GM21515 (cell line): Measurements from ENCODE around the gene LRATD1.
A peak's percentile ranks its signal among the peaks of the same experiment; 100 is the strongest.

ENCODE experiments used
- ATAC-seq: cut with Tn5 transposase; IDR thresholded peaks from one replicate; pipeline ENCODE4 v1.9.1; 2021; ENCODE audit not compliant: unreplicated experiment

The LRATD1 gene

DNA sequence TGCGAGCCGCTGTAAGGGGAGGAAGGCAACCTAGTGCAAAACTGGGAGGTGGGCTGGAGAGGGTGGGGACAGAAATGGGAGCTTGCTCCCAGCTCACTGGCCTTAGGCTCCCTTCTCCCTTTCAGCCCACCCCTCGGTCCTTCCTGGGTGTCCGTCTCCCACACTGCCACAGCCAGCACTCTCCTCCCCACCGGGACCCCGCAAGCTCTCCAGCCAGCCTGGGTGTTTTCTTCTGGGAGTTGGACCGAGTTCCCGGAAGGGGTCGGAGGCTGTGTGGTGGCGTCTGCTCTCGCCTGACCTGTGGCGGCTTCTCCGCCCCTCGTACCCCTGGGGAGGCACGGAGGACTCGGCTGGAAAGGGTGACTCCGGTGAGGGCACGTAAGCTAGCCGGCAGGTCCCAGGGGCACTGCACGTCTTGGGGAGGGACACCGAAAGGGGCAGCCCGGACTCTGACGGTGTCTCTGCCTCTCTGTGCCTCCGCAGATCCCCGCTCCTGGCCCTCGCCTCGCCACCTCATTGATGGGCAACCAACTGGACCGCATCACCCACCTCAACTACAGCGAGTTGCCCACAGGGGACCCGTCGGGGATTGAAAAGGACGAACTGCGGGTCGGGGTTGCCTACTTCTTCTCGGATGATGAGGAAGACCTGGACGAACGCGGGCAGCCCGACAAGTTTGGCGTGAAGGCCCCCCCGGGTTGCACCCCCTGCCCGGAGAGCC lies 1.1 kb downstream of the LRATD1 start:
- ATAC-seq: no peak

DNA sequence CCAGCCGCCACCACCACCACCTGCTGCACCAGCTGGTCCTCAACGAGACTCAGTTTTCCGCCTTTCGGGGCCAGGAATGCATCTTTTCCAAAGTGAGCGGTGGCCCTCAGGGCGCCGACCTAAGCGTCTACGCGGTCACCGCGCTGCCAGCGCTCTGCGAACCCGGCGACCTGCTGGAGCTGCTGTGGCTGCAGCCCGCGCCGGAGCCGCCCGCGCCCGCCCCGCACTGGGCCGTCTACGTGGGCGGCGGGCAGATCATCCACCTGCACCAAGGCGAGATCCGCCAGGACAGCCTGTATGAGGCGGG lies 1.6 kb downstream of the LRATD1 start:
- no peak for ATAC-seq

DNA sequence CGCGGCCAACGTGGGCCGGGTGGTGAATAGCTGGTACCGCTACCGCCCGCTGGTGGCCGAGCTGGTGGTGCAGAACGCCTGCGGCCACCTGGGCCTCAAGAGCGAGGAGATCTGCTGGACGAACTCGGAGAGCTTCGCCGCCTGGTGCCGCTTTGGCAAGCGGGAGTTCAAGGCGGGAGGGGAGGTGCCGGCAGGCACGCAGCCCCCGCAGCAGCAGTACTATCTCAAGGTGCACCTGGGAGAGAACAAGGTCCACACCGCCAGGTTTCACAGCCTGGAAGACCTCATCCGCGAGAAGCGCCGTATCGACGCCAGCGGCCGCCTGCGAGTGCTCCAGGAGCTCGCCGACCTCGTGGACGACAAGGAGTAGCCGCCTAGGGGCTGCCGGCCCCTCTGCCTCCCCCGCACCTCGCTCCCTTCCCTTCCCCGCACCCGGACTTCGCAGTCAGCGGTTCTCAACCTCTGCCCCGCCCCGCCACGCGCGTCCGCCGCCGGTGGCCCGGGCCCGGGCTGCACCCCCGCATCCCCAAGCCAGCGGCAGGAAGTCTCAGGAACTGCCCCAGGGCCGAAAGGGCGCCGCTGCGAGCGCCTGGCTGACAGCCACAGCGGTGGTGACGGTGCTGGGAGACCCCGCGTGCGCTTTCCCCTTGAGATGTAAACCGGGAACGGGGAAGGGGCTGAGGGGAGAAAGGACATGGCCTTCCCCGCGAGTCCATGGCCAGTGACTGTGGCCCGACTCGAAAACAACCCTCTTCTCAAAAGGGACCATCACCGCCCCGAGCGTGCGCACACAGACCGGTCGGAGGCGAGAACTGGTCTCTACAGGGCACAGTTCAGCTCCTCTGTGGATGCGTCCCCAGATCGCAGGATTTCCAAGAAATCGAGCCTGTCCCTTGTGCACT lies 2.2 kb downstream of the LRATD1 start:
- no peak for ATAC-seq

DNA sequence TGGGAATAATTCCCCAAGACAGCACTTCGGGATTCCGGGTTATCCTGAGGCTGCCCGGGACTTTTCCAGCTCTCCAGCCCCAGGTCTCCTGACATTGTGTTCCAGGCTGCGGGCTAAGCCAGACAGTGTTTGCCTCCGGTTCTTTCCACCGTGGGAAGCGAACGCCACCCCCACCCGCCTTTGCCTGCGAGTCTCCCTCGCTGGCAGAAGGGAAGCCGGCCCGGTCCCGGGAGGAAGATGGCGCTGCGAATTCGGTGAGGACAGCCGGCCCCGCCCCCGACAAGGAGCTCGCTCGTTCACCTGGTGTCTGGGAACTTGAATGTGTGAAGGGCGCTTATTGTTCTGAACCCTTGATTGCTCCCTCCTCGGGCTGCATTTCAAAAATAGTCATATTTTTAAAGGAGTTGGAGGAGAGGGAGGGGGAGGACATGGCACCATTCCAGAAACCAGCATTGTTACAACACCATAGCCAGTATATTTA lies 2.9 kb downstream of the LRATD1 start:
- ATAC-seq: no peak

DNA sequence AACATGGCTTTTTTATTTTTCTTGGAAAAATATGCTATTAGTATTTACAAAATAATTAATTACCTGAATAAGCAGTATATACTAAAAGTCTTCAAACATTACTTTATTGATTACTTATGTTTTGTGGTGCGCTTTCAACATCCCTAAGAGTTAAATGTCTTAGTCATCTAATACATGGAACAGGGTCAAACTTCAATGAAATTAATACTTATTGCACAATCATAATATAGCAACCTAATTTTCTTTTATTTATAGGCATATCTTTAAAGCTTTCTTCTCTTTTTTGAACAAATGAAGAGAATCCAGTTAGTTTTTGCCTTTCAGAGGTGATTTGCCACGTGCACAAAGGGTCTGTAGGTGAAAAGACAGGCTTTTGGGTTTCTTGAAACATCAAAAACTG lies 6.0 kb downstream of the LRATD1 start:
- no peak for ATAC-seq

GRCh38 chr2:14641116-14641515 lies 8.6 kb downstream of the LRATD1 start:
- no peak for ATAC-seq

DNA sequence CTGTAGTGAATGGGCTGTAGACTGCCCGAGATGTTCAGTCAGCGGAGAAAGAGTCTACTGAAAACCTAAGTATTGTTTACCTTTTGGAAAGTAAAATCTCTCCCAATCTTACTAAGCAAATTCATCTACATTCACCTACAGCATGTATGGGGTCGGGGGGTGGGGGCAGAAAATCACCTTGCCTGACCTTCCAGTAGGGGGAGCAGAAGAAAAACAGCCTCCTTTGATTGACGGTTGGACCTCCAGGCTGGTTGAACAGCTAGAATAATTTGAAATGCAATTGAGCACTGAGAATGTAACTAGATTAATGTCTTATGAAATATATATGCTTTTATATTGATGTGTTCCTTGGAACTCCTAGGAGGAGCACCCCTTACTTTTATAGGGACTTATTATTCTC lies 10.0 kb downstream of the LRATD1 start:
- no peak for ATAC-seq

- no peak for ATAC-seq
Observed at GRCh38 chr2:14647714-14648113, 15.2 kb downstream of the LRATD1 start.

GRCh38 chr2:14650066-14650465 lies 17.5 kb downstream of the LRATD1 start:
- no peak for ATAC-seq

GRCh38 chr2:14654835-14655282 lies 22.3 kb downstream of the LRATD1 start:
- peak; percentile 90 for ATAC-seq

- ATAC-seq: no peak
Observed at GRCh38 chr2:14656146-14656545, 23.6 kb downstream of the LRATD1 start.

- ATAC-seq: no peak
Observed at GRCh38 chr2:14661163-14661562, 28.6 kb downstream of the LRATD1 start.

DNA sequence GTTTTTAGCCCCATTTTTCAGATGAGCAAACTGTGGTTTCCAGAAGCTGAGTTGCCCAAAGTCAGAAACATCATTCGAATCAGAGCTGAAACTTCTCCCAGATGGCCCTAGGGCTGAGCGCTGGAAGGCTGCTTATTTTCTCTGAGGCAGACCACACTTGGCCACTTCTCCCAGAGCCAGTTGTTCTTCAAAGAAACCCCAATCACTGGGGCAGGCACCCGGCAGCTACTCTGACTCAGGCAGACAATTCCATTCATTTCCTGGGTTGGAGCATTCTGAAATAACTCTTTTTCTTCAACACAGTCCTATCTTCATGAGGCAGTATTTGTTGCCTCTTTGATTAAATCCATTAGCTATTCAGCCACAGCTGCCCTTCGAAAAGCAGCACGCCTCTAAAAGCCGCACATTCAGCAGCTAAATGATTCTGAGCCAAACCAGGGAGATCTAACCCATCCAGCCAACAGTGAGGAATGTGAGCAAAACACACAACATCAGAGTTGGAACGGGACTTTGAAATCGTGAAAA lies 40.9 kb downstream of the LRATD1 start:
- ATAC-seq: no peak

DNA sequence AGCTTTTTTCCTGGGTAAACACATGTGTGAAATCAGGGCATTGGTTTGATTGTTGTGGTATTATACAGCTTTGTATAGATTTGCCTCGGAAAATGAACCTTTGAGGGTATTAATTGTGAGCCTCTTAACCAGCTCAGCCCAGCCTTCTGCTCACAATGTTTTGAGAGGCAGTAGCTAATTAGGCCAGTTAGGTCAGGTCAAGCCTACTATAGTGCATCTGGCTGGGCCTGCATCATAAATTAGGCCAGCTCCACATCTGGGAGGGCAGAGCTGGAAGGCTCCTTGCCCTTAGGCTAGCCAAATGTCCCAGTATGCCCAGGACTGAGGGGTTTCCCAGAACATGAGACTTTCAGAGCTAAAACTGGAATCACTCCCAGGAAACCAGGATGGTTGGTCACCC lies 43.0 kb downstream of the LRATD1 start:
- ATAC-seq: no peak

GRCh38 chr2:14676371-14676770 lies 43.9 kb downstream of the LRATD1 start:
- ATAC-seq: no peak

DNA sequence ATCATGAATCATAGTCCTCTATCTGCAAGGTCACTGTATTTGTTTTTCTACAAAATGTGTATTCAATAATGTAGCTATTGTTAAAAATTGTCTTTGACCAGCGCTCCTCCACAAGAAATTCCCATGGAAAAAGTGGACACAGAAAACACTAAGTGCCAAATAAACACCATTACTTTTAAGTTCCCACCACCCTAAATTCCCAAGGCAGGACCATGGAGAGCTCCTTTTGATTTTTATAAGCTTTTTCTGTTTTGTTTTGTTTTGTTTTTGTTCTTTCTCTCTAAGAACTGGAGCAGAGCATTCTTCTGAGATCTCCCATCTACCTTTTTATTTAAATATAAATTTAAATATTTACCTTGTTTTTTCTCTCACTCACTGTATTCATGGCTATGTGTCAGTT lies 44.5 kb downstream of the LRATD1 start:
- no peak for ATAC-seq

DNA sequence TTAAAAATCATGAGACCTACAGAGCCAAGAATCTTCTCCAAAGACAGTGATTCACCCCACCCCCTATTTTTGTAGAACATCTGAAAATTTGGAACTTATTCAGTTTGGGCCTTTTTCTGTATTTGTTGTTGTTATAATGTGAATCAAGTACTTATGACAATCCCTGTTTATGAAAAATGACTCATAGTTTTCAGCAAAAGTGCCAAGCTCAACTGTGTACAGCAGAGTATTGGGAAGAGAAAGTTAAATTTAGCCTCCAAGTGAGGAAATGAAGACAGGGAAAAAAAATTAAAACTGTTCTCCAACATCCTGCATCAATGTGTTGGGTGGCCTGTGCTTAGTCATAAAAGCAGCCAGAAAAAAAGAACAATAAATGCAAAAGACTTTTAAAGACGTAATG lies 46.2 kb downstream of the LRATD1 start:
- ATAC-seq: no peak

DNA sequence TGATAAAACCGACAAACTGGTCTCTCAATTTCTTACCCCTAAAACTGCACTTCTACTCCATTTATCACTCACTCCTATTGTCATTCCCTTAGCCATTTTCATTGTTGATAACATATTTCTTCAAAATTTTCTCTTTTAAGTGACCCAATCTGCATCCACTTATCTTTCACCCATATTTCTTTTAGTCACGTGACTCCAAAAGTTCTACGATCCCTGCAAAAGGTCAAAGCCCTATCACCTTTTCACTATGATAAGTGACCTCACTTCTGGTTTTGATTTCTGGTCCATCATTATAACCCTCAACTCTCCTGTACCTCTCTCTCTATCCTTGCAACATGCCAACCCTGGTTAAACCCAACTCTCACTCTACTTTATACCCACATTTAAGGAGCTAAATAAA lies 49.1 kb downstream of the LRATD1 start:
- ATAC-seq: no peak
